PFSK-1 (cell line): Measurements from ENCODE around the gene PIGC.

Experiments
- FOXP2 ChIP-seq: optimal IDR thresholded peaks from 2 replicates; pipeline ENCODE3; 2011; ENCODE audit warnings: borderline replicate concordance, control low read depth, inconsistent platforms; ENCODE audit not compliant: insufficient read depth; ENCODE audit errors: extremely low read length, extremely low read depth
- POLR2AphosphoS5 ChIP-seq: IDR thresholded peaks from 2 replicates; pipeline ENCODE4 v1.6.1; 2012; ENCODE audit warnings: low read depth, mild to moderate bottlenecking, control low read depth, low read length, moderate library complexity
- REST ChIP-seq, 2 experiments: IDR thresholded peaks; 2 replicates each; pipeline versions ENCODE4 v1.6.1 to v1.8.0; 2011 to 2012; ENCODE audit warnings: low read depth in 2 of 2, low read length in 2 of 2, control low read depth in 1 of 2, inconsistent platforms in 1 of 2, mild to moderate bottlenecking in 1 of 2, moderate library complexity in 1 of 2; ENCODE audit not compliant: insufficient read depth in 1 of 2
- SIN3A ChIP-seq: IDR thresholded peaks from 2 replicates; pipeline ENCODE4 v1.6.1; 2012; ENCODE audit warnings: mild to moderate bottlenecking, low read length, moderate library complexity, borderline replicate concordance; ENCODE audit not compliant: insufficient read depth
- TAF1 ChIP-seq: IDR thresholded peaks from 2 replicates; pipeline ENCODE4 v1.6.1; 2012; ENCODE audit warnings: low read length, control low read depth, borderline replicate concordance; ENCODE audit not compliant: insufficient read depth

PIGC gene

GRCh38 chr1:172453607-172454006 lies 9.7 kb upstream of the PIGC start:
- TF ChIP-seq SIN3A (no peak), TAF1 (no peak), FOXP2 (no peak), POLR2AphosphoS5 (no peak), REST (IDR thresholded peaks at IDR 0.05; ENCODE audit: insufficient read depth in 1 of 2, low read depth in 2 of 2, low read length in 2 of 2) (no peak)

GRCh38 chr1:172453153-172453545 lies 9.3 kb upstream of the PIGC start:
- no peak for TF ChIP-seq REST (IDR thresholded peaks at IDR 0.05; ENCODE audit: insufficient read depth in 1 of 2, low read depth in 2 of 2, low read length in 2 of 2)
- TF ChIP-seq TAF1: no peak
- no peak for TF ChIP-seq POLR2AphosphoS5
- no peak for TF ChIP-seq FOXP2
- TF ChIP-seq SIN3A: no peak

- TF ChIP-seq POLR2AphosphoS5 (no peak), TAF1 (no peak), FOXP2 (no peak), REST (IDR thresholded peaks at IDR 0.05; ENCODE audit: insufficient read depth in 1 of 2, low read depth in 2 of 2, low read length in 2 of 2) (no peak), SIN3A (no peak)
Measured at GRCh38 chr1:172452536-172453152, 8.8 kb upstream of the PIGC start.

GRCh38 chr1:172451002-172451443 lies 7.2 kb upstream of the PIGC start:
- TF ChIP-seq REST (IDR thresholded peaks at IDR 0.05; ENCODE audit: insufficient read depth in 1 of 2, low read depth in 2 of 2, low read length in 2 of 2) (no peak), TAF1 (no peak), SIN3A (no peak), FOXP2 (no peak)

GRCh38 chr1:172450524-172450885 lies 6.6 kb upstream of the PIGC start:
- TF ChIP-seq SIN3A: no peak
- TF ChIP-seq FOXP2: no peak
- TF ChIP-seq POLR2AphosphoS5: no peak
- TF ChIP-seq TAF1: no peak
- no peak for TF ChIP-seq REST (IDR thresholded peaks at IDR 0.05; ENCODE audit: insufficient read depth in 1 of 2, low read depth in 2 of 2, low read length in 2 of 2)
